ENCODE measurements around the gene SRSF3. TPM values are rescaled to one million over a fixed set of nuclear protein-coding genes. Genes with fewer than 3 reads are reported as not detected.

SRSF3 gene
- total RNA-seq = 100 to 1,000 TPM; 493 to 536 TPM
- polyA plus RNA-seq (2013, experiment 1 of 2) = 582 TPM
- polyA plus RNA-seq (2013, experiment 2 of 2) = 506 TPM
- long read RNA-seq, experiment 1, full-length matches to known transcripts = 190 of 360 reads
- long read RNA-seq, experiment 1, partial matches to known transcripts = 35 of 360 reads
- long read RNA-seq, experiment 1, other reads (novel, unspliced or antisense) = 135 of 360 reads
- long read RNA-seq, experiment 2, full-length matches to known transcripts = 379 of 398 reads
- long read RNA-seq, experiment 2, partial matches to known transcripts = 13 of 398 reads
- long read RNA-seq, experiment 2, other reads (novel, unspliced or antisense) = 6 of 398 reads
- long read RNA-seq, experiment 3, full-length matches to known transcripts = 2,164 of 2,223 reads
- long read RNA-seq, experiment 3, partial matches to known transcripts = 16 of 2,223 reads
- long read RNA-seq, experiment 3, other reads (novel, unspliced or antisense) = 43 of 2,223 reads
- long read RNA-seq, experiment 4, full-length matches to known transcripts = 1,852 of 1,879 reads
- long read RNA-seq, experiment 4, partial matches to known transcripts = 10 of 1,879 reads
- long read RNA-seq, experiment 4, other reads (novel, unspliced or antisense) = 17 of 1,879 reads

- 0% methylated on average over 36 to 58 of the region's 58 CpGs for WGBS, 2 experiments (ENCODE audit: insufficient coverage in 1 of 2, insufficient read length in 1 of 2)
- H3K4me1 Mint-ChIP-seq = peaks cover 19% of the 10 kb centered on the region
- H3K36me3 Mint-ChIP-seq (ENCODE audit: low read depth) = peaks cover 49% of the 10 kb centered on the region
- peaks cover 2% of the 10 kb centered on the region for H3K9me3 Mint-ChIP-seq
- Histone ChIP-seq H3K27me3 (ENCODE audit: control insufficient read depth, insufficient read depth, low read length, poor library complexity, severe bottlenecking) (no peaks in the 10 kb centered on the region), H3K36me3 (ENCODE audit: control insufficient read depth, insufficient read depth, low read length) (peaks cover 43% of the 10 kb centered on the region), H3K4me3 (ENCODE audit: low read length) (peak within 1 kb of the TSS; percentile 96), H3K9ac (ENCODE audit: extremely low read depth, low read length, poor library complexity, severe bottlenecking) (peak within 1 kb of the TSS; percentile 100), H3K27ac (ENCODE audit: low read depth, low read length) (peak within 1 kb of the TSS; percentile 99), H3K4me1 (ENCODE audit: control insufficient read depth, insufficient read depth, low read length) (no peaks in the 10 kb centered on the region), H3K9me3 (ENCODE audit: control insufficient read depth, low read length) (no peaks in the 10 kb centered on the region)
- H3K27me3 Mint-ChIP-seq (ENCODE audit: insufficient read depth) = no peaks in the 10 kb centered on the region
- peak within 1 kb of the TSS; percentile 91 for H3K4me3 Mint-ChIP-seq
- peak; percentile 61 for TF ChIP-seq CTCF (conservative IDR thresholded peaks at IDR 0.05)
- peak within 1 kb of the TSS; percentile 100 for H3K27ac Mint-ChIP-seq
- DNase-seq = peak; percentile 99
Measured at GRCh38 chr6:36594029-36594815, at the start of gene SRSF3. SRSF3 (plus strand) TSS chr6:36594362; CDS start chr6:36596763, 2,401 bp downstream.

GRCh38 chr6:36545767-36546307, 48.3 kb upstream of the SRSF3 start:
- Histone ChIP-seq H3K4me1 (ENCODE audit: control insufficient read depth, insufficient read depth, low read length) (peaks cover 5% of the 10 kb centered on the region), H3K27ac (ENCODE audit: low read depth, low read length) (no peak overlapping the region), H3K9me3 (ENCODE audit: control insufficient read depth, low read length) (no peaks in the 10 kb centered on the region), H3K4me3 (ENCODE audit: low read length) (peak overlapping the region; percentile 97), H3K36me3 (ENCODE audit: control insufficient read depth, insufficient read depth, low read length) (peaks cover 25% of the 10 kb centered on the region), H3K27me3 (ENCODE audit: control insufficient read depth, insufficient read depth, low read length, poor library complexity, severe bottlenecking) (no peaks in the 10 kb centered on the region), H3K9ac (ENCODE audit: extremely low read depth, low read length, poor library complexity, severe bottlenecking) (peak overlapping the region; percentile 79)
- peak overlapping the region; percentile 92 for H3K27ac Mint-ChIP-seq
- no peaks in the 10 kb centered on the region for H3K9me3 Mint-ChIP-seq
- H3K36me3 Mint-ChIP-seq (ENCODE audit: low read depth) = peaks cover 22% of the 10 kb centered on the region
- H3K4me3 Mint-ChIP-seq = peak overlapping the region; percentile 99
- peaks cover 5% of the 10 kb centered on the region for H3K27me3 Mint-ChIP-seq (ENCODE audit: insufficient read depth)
- TF ChIP-seq CTCF (conservative IDR thresholded peaks at IDR 0.05) = no peak
- DNase-seq = no peak
- 62 to 68% methylated on average over 3 of the region's 3 CpGs for WGBS, 2 experiments (ENCODE audit: insufficient coverage in 1 of 2, insufficient read length in 1 of 2)
- H3K4me1 Mint-ChIP-seq = peaks cover 18% of the 10 kb centered on the region

DNA sequence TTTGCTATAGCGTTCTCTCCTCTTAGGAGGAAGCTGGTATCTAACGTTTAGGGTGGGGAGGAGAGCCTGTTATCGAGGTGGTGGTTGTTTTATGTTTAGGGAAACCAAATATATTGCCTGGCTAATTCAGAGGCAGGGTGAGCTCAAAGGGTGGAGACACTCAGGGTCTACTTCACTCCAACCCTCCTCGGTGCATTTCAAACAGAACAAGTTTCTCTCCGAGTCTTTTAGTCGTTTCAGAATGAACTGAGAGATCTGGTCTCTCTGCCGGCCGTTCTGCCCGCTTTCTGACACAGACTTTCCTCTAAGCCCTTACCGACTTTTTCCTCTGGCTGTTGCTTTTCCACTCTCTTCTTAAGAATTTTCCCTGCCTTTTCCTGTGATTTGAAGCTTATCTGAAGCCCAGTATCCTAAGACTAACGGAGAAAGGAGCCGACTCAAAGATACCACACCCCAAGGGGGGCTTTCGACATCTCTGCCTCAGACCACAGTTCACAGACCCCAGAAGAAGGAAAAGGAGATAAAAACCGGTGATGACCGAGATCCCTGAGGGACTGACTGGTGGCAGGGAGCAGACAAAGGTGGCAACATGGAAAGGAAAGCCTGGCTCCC, 47.7 kb upstream of the SRSF3 start:
- WGBS, 2 experiments (ENCODE audit: insufficient coverage in 1 of 2, insufficient read length in 1 of 2) = 0 to 1% methylated on average over 9 to 15 of the region's 15 CpGs
- H3K9ac ChIP-seq (ENCODE audit: extremely low read depth, low read length, poor library complexity, severe bottlenecking) = peak overlapping the region; percentile 79
- peaks cover 19% of the 10 kb centered on the region for H3K36me3 ChIP-seq (ENCODE audit: control insufficient read depth, insufficient read depth, low read length)
- H3K27me3 ChIP-seq (ENCODE audit: control insufficient read depth, insufficient read depth, low read length, poor library complexity, severe bottlenecking) = no peaks in the 10 kb centered on the region
- H3K4me1 ChIP-seq (ENCODE audit: control insufficient read depth, insufficient read depth, low read length) = peaks cover 5% of the 10 kb centered on the region
- no peak for TF ChIP-seq CTCF (conservative IDR thresholded peaks at IDR 0.05)
- no peaks in the 10 kb centered on the region for H3K9me3 Mint-ChIP-seq
- H3K27ac Mint-ChIP-seq = peak overlapping the region; percentile 92
- H3K4me3 ChIP-seq (ENCODE audit: low read length) = peak overlapping the region; percentile 97
- H3K4me1 Mint-ChIP-seq = peaks cover 18% of the 10 kb centered on the region
- peaks cover 5% of the 10 kb centered on the region for H3K27me3 Mint-ChIP-seq (ENCODE audit: insufficient read depth)
- peak overlapping the region; percentile 91 for H3K27ac ChIP-seq (ENCODE audit: low read depth, low read length)
- H3K4me3 Mint-ChIP-seq = peak overlapping the region; percentile 99
- no peaks in the 10 kb centered on the region for H3K9me3 ChIP-seq (ENCODE audit: control insufficient read depth, low read length)
- no peak for DNase-seq
- peaks cover 16% of the 10 kb centered on the region for H3K36me3 Mint-ChIP-seq (ENCODE audit: low read depth)
